HEK293T (cell line): Measurements from ENCODE around the gene TAS2R38.
"Not testable (repeated sequence)": the region's sequence is repeated elsewhere in the genome, so short reads cannot be mapped to it uniquely, and the experiment has no call there.

Source experiments
- CTCF ChIA-PET: fragments of 350-600 bp; formaldehyde crosslinking; extraction: SDS; loops from one replicate; lab custom pipeline; 2021; ENCODE audit warnings: antibody characterized with exemption, inconsistent platforms; lab: Yijun Ruan, JAX
- POLR2A ChIA-PET: fragments of 350-600 bp; formaldehyde crosslinking; extraction: SDS; loops from one replicate; lab custom pipeline; 2020; ENCODE audit warnings: antibody characterized with exemption, inconsistent platforms; lab: Yijun Ruan, JAX
- DNase-seq: peaks from one replicate; pipeline ENCODE4 v3.0.0; 2012; ENCODE audit warnings: mixed read lengths; ENCODE audit errors: extremely low spot score
- ARNT ChIP-seq: fragments of 450-650 bp; IDR thresholded peaks from 2 replicates; pipeline ENCODE4 v1.6.1; 2017; ENCODE audit warnings: mild to moderate bottlenecking
- BHLHE40 ChIP-seq: fragments of 450-650 bp; IDR thresholded peaks from 2 replicates; pipeline ENCODE4 v1.6.1; 2016; ENCODE audit warnings: mild to moderate bottlenecking, moderate library complexity, borderline replicate concordance
- CTBP1 ChIP-seq: fragments of 450-650 bp; IDR thresholded peaks from 2 replicates; pipeline ENCODE4 v1.6.1; 2016; ENCODE audit warnings: borderline replicate concordance
- ELF4 ChIP-seq: fragments of 450-650 bp; IDR thresholded peaks from 2 replicates; pipeline ENCODE4 v1.6.1; 2017; ENCODE audit warnings: antibody characterized with exemption
- FOXA1 ChIP-seq: fragments of 450-650 bp; IDR thresholded peaks from 2 replicates; pipeline ENCODE4 v1.6.1; 2016; ENCODE audit warnings: mild to moderate bottlenecking
- FOXK2 ChIP-seq: fragments of 450-650 bp; IDR thresholded peaks from 2 replicates; pipeline ENCODE4 v1.6.1; 2016; ENCODE audit warnings: mild to moderate bottlenecking
- FOXM1 ChIP-seq: fragments of 450-650 bp; IDR thresholded peaks from 2 replicates; pipeline ENCODE4 v1.6.1; 2017; ENCODE audit warnings: mild to moderate bottlenecking, borderline replicate concordance
- HDGF ChIP-seq: fragments of 450-650 bp; IDR thresholded peaks from 2 replicates; pipeline ENCODE4 v1.6.1; 2017; ENCODE audit warnings: antibody characterized with exemption, borderline replicate concordance
- L3MBTL2 ChIP-seq: fragments of 450-650 bp; conservative IDR thresholded peaks from 2 replicates; pipeline ENCODE4 v1.6.1; 2016; ENCODE audit warnings: mild to moderate bottlenecking
- LEF1 ChIP-seq: fragments of 450-650 bp; IDR thresholded peaks from 2 replicates; pipeline ENCODE4 v1.6.1; 2017; ENCODE audit warnings: mild to moderate bottlenecking, borderline replicate concordance
- NFRKB ChIP-seq: fragments of 450-650 bp; IDR thresholded peaks from 2 replicates; pipeline ENCODE4 v1.6.1; 2016; ENCODE audit warnings: mild to moderate bottlenecking, moderate library complexity
- SP1 ChIP-seq: fragments of 450-650 bp; IDR thresholded peaks from 2 replicates; pipeline ENCODE4 v1.6.1; 2017
- SUZ12 ChIP-seq: fragments of 450-650 bp; IDR thresholded peaks from 2 replicates; pipeline ENCODE4 v1.6.1; 2016; ENCODE audit warnings: mild to moderate bottlenecking
- TARDBP ChIP-seq: fragments of 450-650 bp; IDR thresholded peaks from 2 replicates; pipeline ENCODE4 v1.6.1; 2016
- ZNF384 ChIP-seq: fragments of 450-650 bp; IDR thresholded peaks from 2 replicates; pipeline ENCODE4 v1.6.1; 2016
- TF ChIP-seq, protein P1 (sequence below): fragments of 450-650 bp; IDR thresholded peaks from 2 replicates; pipeline ENCODE4 v1.6.1; 2016

TAS2R38 gene

DNA sequence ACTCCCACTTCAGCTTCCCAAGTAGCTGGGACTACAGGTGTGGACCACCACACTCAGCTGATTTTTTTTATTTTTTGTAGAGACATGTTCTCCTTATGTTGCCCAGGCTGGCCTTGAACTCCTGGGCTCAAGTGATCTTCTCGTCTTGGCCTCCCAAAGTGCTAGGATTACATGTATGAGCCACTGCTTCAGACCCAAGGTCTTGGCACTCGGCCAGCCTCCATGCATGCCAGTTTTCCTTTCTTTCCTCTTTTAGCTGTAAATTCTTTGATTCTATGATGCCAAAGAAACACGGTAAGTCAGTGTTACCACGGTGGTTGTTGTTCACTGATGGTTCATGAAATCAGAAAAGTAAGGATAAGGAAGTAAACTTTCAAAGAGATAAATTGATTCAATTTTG is 19.1 kb upstream of the TAS2R38 start:
- TF ChIP-seq, protein P1, sequence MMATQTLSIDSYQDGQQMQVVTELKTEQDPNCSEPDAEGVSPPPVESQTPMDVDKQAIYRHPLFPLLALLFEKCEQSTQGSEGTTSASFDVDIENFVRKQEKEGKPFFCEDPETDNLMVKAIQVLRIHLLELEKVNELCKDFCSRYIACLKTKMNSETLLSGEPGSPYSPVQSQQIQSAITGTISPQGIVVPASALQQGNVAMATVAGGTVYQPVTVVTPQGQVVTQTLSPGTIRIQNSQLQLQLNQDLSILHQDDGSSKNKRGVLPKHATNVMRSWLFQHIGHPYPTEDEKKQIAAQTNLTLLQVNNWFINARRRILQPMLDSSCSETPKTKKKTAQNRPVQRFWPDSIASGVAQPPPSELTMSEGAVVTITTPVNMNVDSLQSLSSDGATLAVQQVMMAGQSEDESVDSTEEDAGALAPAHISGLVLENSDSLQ: no peak
- no peak for TF ChIP-seq TARDBP
- TF ChIP-seq HDGF: no peak
- no peak for TF ChIP-seq ARNT
- no peak for TF ChIP-seq SP1
- no peak for TF ChIP-seq SUZ12
- TF ChIP-seq NFRKB: no peak
- no peak for TF ChIP-seq FOXM1
- no peak for TF ChIP-seq BHLHE40
- TF ChIP-seq CTBP1: no peak
- TF ChIP-seq FOXA1: no peak
- no peak for TF ChIP-seq ELF4
- TF ChIP-seq FOXK2: no peak
- TF ChIP-seq L3MBTL2: no peak
- no peak for TF ChIP-seq LEF1
- no peak for TF ChIP-seq ZNF384

GRCh38 chr7:141992156-141992555 is 18.6 kb upstream of the TAS2R38 start:
- no peak for TF ChIP-seq ELF4
- no peak for TF ChIP-seq FOXM1
- no peak for TF ChIP-seq CTBP1
- no peak for TF ChIP-seq LEF1
- ChIA-PET CTCF (no interaction called here), POLR2A (no interaction called here)
- no peak for DNase-seq

More for the DNA sequence above, 19.1 kb upstream of the TAS2R38 start:
- no peak for DNase-seq
- POLR2A ChIA-PET: no interaction called here
- CTCF ChIA-PET: no interaction called here

GRCh38 chr7:141991140-141991539 is 17.6 kb upstream of the TAS2R38 start:
- CTCF ChIA-PET: no interaction called here
- POLR2A ChIA-PET: no interaction called here
- no peak for DNase-seq
- TF ChIP-seq HDGF (no peak), LEF1 (no peak), SUZ12 (no peak), ELF4 (no peak), CTBP1 (no peak), NFRKB (no peak), FOXK2 (no peak), ZNF384 (no peak), TARDBP (no peak), FOXA1 (no peak), SP1 (no peak), L3MBTL2 (no peak), BHLHE40 (no peak), FOXM1 (no peak)
- TF ChIP-seq, protein P1: no peak

- POLR2A ChIA-PET: no interaction called here
- no peak for TF ChIP-seq SUZ12
- no peak for TF ChIP-seq SP1
- no peak for TF ChIP-seq HDGF
- TF ChIP-seq CTBP1: no peak
- no peak for TF ChIP-seq L3MBTL2
- TF ChIP-seq, protein P1: no peak
- no peak for DNase-seq
- CTCF ChIA-PET: no interaction called here
Measured at GRCh38 chr7:141990011-141990725, 16.6 kb upstream of the TAS2R38 start.

DNA sequence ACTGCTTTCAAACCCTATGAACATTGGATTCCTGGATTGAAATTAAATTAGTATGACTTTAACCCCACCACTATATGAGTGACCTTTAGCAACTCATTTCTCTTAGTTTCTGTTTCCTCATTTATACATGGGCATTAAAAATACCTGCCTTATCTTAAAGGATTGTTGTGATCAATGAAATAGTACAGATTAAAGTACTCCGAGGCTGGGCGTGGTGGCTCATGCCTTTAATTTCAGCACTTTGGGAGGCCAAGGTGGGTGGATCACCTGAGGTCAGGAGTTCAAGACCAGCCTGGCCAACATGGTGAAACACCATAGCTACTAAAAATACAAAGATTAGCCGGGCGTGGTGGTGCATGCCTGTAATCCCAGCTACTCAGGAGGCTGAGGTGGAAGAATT is 14.2 kb upstream of the TAS2R38 start:
- DNase-seq, POLR2A ChIA-PET: not testable (repeated sequence)
- CTCF ChIA-PET: interaction anchor here (0.7 kb wide), 1 partner anchor 99 kb away, joined by 3 read pairs; no protein-coding TSS in a partner anchor

DNA sequence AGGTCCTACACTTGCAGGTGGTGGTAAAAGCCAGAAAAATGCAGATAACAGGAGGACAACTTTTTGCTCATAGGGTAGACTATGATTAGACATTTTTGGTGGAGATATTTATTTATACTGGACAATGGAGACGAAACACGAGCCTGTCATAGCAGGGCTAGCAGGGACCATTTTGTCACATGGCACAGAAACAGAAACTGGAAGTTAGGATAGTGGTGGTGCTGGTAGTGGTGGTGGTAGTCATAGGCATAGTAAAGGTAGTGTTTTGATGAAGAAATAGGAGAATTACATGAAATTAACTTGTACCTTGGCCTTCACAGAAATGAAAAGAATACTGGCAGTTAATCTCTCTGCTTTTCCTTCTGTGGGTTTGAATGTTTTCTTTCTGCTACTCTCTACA is 13.3 kb upstream of the TAS2R38 start:
- CTCF ChIA-PET: no interaction called here
- POLR2A ChIA-PET: no interaction called here
- TF ChIP-seq ELF4: no peak
- TF ChIP-seq FOXM1: no peak
- no peak for TF ChIP-seq ARNT
- TF ChIP-seq HDGF: no peak
- no peak for TF ChIP-seq L3MBTL2
- no peak for TF ChIP-seq FOXA1
- no peak for DNase-seq

- CTCF ChIA-PET: interaction anchor here (0.8 kb wide), 1 partner anchor 11 kb away, joined by 4 read pairs; no protein-coding TSS in a partner anchor
Measured at GRCh38 chr7:141985926-141986325, 12.4 kb upstream of the TAS2R38 start.

More at GRCh38 chr7:141985926-141986325, 12.4 kb upstream of the TAS2R38 start:
- DNase-seq, POLR2A ChIA-PET: not testable (repeated sequence)
